Measurements from ENCODE around the gene ARFGEF3. TPM values are rescaled to one million over a fixed set of nuclear protein-coding genes. Genes with fewer than 3 reads are reported as not detected.
"Not testable (repeated sequence)": the region's sequence is repeated elsewhere in the genome, so short reads cannot be mapped to it uniquely, and the experiment has no call there.

Gene ARFGEF3
- total and polyA plus RNA-seq, 2 donors (not counting 1 experiment from before 2014, with no cell fraction given) = under 0.01 to 0.14 TPM

DNA sequence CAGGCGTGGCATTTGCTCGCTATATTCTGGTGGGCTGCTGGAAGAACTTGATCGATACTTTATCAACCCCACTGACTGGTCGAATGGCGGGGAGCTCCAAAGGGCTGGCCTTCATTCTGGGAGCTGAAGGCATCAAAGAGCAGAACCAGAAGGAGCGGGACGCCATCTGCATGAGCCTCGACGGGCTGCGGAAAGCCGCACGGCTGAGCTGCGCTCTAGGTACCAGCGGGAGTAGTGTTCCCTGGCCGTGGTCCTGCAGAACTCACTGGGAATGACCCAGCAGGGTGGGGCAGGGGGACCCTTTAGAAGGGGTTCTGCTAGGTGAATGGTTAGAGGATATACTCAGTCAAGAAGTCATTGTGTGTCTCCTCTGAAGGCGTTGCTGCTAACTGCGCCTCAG lies 125.0 kb downstream of the ARFGEF3 start:
- no peak for DNase-seq (ENCODE audit: low read depth in 2 of 2)
- no peak overlapping the region for H3K9ac ChIP-seq (ENCODE audit: insufficient read depth, low read length)
- no peaks in the 10 kb centered on the region for H3K36me3 ChIP-seq (ENCODE audit: control insufficient read depth, insufficient read depth, low read length)
- H3K9me3 ChIP-seq (ENCODE audit: control insufficient read depth, insufficient read depth, low read depth, low read length) = no peaks in the 10 kb centered on the region
- H3K79me2 ChIP-seq (ENCODE audit: control insufficient read depth, insufficient read depth, low read length) = no peaks in the 10 kb centered on the region
- no peaks in the 10 kb centered on the region for H4K20me1 ChIP-seq (ENCODE audit: control insufficient read depth, extremely low read depth, insufficient read depth, low read length)
- TF ChIP-seq, protein P1, sequence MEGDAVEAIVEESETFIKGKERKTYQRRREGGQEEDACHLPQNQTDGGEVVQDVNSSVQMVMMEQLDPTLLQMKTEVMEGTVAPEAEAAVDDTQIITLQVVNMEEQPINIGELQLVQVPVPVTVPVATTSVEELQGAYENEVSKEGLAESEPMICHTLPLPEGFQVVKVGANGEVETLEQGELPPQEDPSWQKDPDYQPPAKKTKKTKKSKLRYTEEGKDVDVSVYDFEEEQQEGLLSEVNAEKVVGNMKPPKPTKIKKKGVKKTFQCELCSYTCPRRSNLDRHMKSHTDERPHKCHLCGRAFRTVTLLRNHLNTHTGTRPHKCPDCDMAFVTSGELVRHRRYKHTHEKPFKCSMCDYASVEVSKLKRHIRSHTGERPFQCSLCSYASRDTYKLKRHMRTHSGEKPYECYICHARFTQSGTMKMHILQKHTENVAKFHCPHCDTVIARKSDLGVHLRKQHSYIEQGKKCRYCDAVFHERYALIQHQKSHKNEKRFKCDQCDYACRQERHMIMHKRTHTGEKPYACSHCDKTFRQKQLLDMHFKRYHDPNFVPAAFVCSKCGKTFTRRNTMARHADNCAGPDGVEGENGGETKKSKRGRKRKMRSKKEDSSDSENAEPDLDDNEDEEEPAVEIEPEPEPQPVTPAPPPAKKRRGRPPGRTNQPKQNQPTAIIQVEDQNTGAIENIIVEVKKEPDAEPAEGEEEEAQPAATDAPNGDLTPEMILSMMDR (conservative IDR thresholded peaks at IDR 0.05 in 1 of 2, IDR thresholded peaks at IDR 0.05 in 1 of 2; ENCODE audit: low read depth in 1 of 2, low read length in 2 of 2) = no peak
- TF ChIP-seq EZH2 (IDR thresholded peaks at IDR 0.05; ENCODE audit: low read length, missing control alignments) = no peak
- H3K4me3 ChIP-seq (replicated peaks in 1 of 4; ENCODE audit: control extremely low read depth in 1 of 4, insufficient read depth in 1 of 4, low read depth in 3 of 4, low read length in 4 of 4) = no peak overlapping the region
- no peaks in the 10 kb centered on the region for H3K27me3 ChIP-seq (ENCODE audit: control insufficient read depth, insufficient read depth, low read length)
- no peak overlapping the region for H3K27ac ChIP-seq (ENCODE audit: insufficient read depth, low read length)
- no peak overlapping the region for H2AFZ ChIP-seq (ENCODE audit: low read length)
- no peak overlapping the region for H3K4me2 ChIP-seq (ENCODE audit: extremely low read depth, insufficient read depth, low read length)
- H3K4me1 ChIP-seq (ENCODE audit: control insufficient read depth, extremely low read depth, insufficient read depth, low read length) = no peaks in the 10 kb centered on the region

DNA sequence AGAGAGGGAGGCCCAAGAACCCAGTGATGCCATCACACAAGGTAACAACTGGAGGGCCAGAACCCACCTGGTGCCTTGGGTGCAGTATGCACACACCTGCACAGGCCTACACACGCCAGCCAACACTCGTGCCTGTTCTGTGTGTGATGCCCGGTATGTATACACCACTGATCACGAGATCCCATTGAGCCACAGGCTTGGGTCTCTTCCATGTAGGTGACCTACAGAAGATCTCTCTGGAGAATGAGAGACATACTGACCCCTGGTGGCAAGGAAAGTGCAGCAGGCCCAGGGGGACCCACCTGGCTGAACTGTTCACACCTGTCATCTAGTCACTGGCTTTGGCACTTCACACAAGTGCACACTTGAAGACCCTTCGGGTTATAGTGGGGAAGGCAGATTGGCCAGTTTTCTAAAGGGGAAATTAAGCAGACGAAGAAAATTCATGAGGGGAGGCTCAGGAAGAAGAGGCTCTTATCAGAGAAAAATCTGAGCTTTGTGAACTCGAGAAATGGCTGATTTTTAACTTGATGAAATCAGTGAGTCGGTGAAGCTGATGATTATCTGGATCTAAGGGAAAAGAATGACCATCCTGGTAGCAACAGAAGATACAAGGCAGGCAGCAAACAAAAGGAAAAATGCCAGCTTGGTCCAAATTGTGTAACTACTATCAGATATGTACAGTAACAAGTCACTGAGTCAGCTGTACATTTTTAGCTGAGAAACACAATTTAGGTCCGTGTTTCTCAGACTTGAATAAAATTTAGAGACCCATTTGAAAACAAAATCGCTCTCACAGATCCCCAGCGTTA lies 125.6 kb downstream of the ARFGEF3 start:
- no peak overlapping the region for H2AFZ ChIP-seq (ENCODE audit: low read length)
- H3K9ac ChIP-seq (ENCODE audit: insufficient read depth, low read length) = no peak overlapping the region
- no peaks in the 10 kb centered on the region for H3K9me3 ChIP-seq (ENCODE audit: control insufficient read depth, insufficient read depth, low read depth, low read length)
- H3K4me1 ChIP-seq (ENCODE audit: control insufficient read depth, extremely low read depth, insufficient read depth, low read length) = no peaks in the 10 kb centered on the region
- no peaks in the 10 kb centered on the region for H3K79me2 ChIP-seq (ENCODE audit: control insufficient read depth, insufficient read depth, low read length)
- peak in 1 of 2 donors; percentile 25 for DNase-seq (ENCODE audit: low read depth in 2 of 2)
- H3K27ac ChIP-seq (ENCODE audit: insufficient read depth, low read length) = no peak overlapping the region
- no peak overlapping the region for H3K4me2 ChIP-seq (ENCODE audit: extremely low read depth, insufficient read depth, low read length)
- H3K36me3 ChIP-seq (ENCODE audit: control insufficient read depth, insufficient read depth, low read length) = no peaks in the 10 kb centered on the region
- H3K4me3 ChIP-seq (replicated peaks in 1 of 4; ENCODE audit: control extremely low read depth in 1 of 4, insufficient read depth in 1 of 4, low read depth in 3 of 4, low read length in 4 of 4) = no peak overlapping the region
- H4K20me1 ChIP-seq (ENCODE audit: control insufficient read depth, extremely low read depth, insufficient read depth, low read length) = no peaks in the 10 kb centered on the region
- no peaks in the 10 kb centered on the region for H3K27me3 ChIP-seq (ENCODE audit: control insufficient read depth, insufficient read depth, low read length)
- TF ChIP-seq EZH2 (IDR thresholded peaks at IDR 0.05; ENCODE audit: low read length, missing control alignments) = no peak
- TF ChIP-seq, protein P1 (conservative IDR thresholded peaks at IDR 0.05 in 1 of 2, IDR thresholded peaks at IDR 0.05 in 1 of 2; ENCODE audit: low read depth in 1 of 2, low read length in 2 of 2) = peak in 1 of 2 donors; percentile 39

DNA sequence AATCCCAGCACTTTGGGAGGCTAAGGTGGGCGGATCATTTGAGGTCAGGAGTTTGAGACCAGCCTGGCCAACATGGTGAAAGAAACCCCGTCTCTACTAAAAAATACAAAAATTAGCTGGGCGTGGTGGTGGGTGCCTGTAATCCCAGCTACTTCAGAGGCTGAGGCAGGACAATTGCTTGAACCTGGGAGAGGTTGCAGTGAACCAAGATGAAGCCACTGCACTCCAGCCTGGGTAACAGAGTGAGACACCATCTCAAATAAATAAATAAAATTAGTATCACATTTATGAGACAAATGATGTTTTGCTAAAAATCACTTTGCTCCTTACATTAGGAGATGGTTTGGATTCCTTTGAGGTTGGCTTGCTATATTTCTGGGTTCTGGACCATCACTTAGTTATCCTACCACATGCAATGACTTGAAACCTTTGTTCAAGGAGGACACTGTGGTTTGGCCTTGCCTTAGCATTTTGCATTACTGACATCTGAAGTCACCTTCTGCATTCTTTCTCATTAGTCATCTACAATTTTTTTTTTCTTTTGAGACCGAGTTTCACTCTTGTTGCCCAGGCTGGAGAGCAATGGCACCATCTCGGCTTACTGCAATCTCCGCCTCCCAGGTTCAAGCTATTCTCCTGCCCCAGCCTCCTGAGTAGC lies 126.8 kb downstream of the ARFGEF3 start:
- peak overlapping the region; percentile 31 for H3K27ac ChIP-seq (ENCODE audit: insufficient read depth, low read length)
- not testable (repeated sequence) for H3K36me3 ChIP-seq (ENCODE audit: control insufficient read depth, insufficient read depth, low read length); H3K79me2 ChIP-seq (ENCODE audit: control insufficient read depth, insufficient read depth, low read length); H3K4me3 ChIP-seq (replicated peaks in 1 of 4; ENCODE audit: control extremely low read depth in 1 of 4, insufficient read depth in 1 of 4, low read depth in 3 of 4, low read length in 4 of 4); H3K27me3 ChIP-seq (ENCODE audit: control insufficient read depth, insufficient read depth, low read length); H3K9me3 ChIP-seq (ENCODE audit: control insufficient read depth, insufficient read depth, low read depth, low read length); H3K4me2 ChIP-seq (ENCODE audit: extremely low read depth, insufficient read depth, low read length); H3K4me1 ChIP-seq (ENCODE audit: control insufficient read depth, extremely low read depth, insufficient read depth, low read length); H3K9ac ChIP-seq (ENCODE audit: insufficient read depth, low read length); H4K20me1 ChIP-seq (ENCODE audit: control insufficient read depth, extremely low read depth, insufficient read depth, low read length); H2AFZ ChIP-seq (ENCODE audit: low read length)
- DNase-seq (ENCODE audit: low read depth in 2 of 2) = peak; percentile 75 to 98
